Kidney glomerular epithelial cell (primary cell): ENCODE results near the gene VEGFB.

Source experiments
- DNase-seq: peaks from one replicate; lab custom pipeline; 2025; lab: John Stamatoyannopoulos, UW

The VEGFB gene

DNA sequence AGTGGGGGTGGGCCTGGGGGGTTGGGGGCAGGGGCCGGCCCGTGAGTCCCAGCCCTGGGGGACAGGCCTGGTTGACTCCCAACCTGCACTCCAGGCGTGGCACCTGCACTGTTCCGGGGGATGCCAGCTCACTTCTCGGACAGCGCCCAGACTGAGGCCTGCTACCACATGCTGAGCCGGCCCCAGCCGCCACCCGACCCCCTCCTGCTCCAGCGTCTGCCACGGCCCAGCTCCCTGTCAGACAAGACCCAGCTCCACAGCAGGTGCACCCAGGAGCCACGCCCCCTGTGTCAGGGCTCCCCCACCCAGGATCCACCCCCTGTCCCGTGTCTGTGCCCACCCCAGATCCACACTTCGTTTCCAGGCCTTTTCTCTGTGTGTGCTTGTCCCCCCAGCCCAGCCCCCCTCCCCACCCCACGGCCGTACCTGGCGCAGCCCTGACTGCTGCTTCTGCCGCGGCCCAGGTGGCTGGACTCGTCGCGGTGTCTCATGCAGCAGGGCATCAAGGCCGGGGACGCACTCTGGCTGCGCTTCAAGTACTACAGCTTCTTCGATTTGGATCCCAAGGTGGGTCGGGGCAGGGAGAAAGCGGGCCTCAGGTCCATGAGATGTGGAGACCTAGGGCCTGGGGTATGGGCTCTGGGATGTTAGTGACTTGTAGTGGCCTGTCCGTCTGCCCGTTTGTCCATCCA lies 23.1 kb upstream of the VEGFB start:
- DNase-seq: no peak

DNA sequence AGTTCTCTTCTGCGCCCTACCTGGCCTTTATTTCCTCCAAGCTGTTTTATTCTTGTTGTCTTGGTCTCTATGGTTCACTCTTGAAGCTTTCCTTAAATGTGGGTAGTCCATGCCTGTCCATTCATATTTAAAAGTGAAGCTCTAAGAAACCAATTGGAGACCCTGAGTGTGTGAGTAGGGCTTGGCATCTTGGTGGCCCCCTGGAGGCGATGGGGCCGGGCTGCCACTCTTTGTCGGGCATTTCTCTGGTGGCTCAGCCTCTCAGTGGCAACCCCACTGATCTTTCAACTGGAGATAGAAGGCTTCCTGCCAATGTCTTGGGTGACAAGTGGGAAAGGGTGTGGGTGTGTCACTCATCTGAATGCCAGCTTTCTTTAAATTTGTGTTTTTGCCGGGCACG lies 17.5 kb upstream of the VEGFB start:
- no peak for DNase-seq

- no peak for DNase-seq
Measured at GRCh38 chr11:64218628-64219353, 15.6 kb upstream of the VEGFB start.

GRCh38 chr11:64219354-64219684 lies 15.1 kb upstream of the VEGFB start:
- no peak for DNase-seq

- no peak for DNase-seq
Measured at GRCh38 chr11:64219755-64220154, 14.6 kb upstream of the VEGFB start.

DNA sequence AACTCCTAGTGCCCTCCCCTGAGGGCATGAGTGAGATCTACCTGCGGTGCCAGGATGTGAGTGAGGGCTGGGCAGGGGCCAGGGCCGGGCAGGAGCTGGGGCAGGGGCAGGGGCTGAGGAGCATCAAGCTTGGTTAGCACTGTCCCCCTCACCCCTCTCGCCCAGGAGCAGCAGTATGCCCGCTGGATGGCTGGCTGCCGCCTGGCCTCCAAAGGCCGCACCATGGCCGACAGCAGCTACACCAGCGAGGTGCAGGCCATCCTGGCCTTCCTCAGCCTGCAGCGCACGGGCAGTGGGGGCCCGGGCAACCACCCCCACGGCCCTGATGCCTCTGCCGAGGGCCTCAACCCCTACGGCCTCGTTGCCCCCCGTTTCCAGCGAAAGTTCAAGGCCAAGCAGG lies 14.1 kb upstream of the VEGFB start:
- DNase-seq: no peak

- DNase-seq: no peak
Measured at GRCh38 chr11:64220798-64221197, 13.6 kb upstream of the VEGFB start.

- DNase-seq: no peak
Measured at GRCh38 chr11:64222651-64223000, 11.8 kb upstream of the VEGFB start.

DNA sequence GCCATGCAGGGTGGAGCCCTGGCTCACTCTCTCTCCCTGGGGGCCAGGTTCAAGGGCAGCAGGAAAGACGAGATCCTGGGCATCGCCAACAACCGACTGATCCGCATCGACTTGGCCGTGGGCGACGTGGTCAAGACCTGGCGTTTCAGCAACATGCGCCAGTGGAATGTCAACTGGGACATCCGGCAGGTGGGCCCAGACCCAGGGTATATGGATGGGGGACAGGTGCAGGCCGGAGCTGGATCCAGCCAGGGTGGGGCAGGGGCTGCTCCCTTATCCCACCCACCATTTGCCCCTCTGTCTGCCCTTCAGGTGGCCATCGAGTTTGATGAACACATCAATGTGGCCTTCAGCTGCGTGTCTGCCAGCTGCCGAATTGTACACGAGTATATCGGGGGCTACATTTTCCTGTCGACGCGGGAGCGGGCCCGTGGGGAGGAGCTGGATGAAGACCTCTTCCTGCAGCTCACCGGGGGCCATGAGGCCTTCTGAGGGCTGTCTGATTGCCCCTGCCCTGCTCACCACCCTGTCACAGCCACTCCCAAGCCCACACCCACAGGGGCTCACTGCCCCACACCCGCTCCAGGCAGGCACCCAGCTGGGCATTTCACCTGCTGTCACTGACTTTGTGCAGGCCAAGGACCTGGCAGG lies 11.3 kb upstream of the VEGFB start:
- DNase-seq: no peak

DNA sequence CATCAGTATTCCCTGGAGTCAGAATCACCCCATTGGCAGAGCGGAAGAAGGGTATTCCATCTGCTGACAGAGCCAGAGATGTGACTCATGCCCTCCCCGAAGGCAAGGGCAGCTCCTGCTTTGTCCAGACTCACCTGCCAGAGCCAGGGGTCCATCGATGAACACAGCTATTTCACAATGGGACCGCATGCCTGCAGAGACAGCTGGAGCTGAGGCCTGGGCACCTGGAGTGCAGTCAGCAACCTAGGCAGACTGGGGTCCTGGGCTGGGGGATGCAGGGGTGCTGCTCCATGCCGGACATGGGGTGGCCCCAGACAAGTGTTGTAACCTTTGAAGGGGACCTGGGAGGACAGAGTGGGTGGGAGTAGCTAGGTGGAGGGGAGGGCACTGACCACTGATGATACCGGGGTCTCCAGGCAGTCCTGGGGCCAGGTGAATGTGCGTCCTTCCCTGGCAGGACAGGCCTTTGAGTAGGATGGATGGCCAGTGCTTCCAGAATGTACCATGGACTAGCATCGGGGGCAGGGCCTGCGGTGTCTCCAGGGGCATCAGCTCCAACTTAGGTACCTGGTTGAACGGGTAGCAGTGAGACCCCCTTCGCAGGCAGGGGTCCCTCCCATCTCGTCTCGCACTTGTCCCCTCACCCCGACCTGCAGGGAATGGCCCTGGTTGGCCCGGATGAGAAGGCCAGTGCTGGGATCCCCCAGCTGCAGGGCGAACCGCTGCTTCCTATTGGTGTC lies 10.1 kb upstream of the VEGFB start:
- DNase-seq: no peak

GRCh38 chr11:64224891-64225607 lies 9.3 kb upstream of the VEGFB start:
- no peak for DNase-seq

DNA sequence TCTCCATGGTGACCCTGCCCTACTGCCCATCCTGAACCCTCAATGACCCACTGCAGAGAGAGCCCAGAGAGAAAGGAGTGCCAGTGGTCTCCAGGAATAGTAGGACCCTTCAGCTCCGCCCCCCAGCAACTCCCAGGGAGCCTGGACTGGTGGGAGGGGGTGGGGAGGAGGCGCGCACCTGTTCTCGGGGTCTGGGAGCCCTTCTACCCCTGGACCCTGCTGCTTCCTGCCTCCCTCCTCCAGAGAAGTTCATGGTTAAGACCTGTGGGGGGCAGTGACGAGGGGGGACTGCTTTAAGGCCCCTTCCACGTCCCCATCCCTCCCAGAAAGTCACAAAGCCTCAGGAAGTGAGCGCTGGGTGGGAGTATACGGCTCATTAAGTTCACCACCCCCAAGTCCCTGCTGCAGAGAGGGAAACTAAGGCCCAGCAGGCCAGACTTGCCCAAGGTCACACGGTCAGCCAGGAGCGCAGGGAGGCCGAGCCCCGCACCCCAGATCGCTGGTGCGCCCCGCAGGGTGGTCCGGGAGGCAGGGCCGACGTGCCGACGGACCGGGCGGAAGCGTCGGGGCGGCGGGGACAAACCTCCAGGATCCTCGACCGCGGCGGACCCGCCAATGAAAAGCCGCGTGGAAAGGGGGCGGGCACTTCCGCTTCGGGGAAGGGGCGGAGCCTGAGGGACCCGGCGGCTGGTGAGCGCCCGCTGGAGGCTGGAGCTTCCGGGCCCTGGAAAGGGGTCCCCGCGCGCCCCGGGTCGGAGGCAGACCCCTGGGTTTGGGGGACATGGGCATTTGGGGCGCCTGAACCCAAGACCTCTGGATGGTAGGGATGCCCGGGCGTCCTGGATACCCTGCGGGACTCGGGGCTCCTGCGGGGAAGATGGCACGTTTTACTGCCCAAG lies 8.5 kb upstream of the VEGFB start, which contains the start of the genes NUDT22 and TRPT1:
NUDT22 (plus strand) TSS at position 667 of the 899 bp plus-strand sequence. CDS start 379 bp downstream, outside the sequence.
TRPT1 (minus strand) TSS at position 579 of the 899 bp plus-strand sequence; CDS start at position 253, 326 bp downstream.
- DNase-seq: peak; percentile 41

- no peak for DNase-seq
Measured at GRCh38 chr11:64226507-64227051, 7.8 kb upstream of the VEGFB start.

DNA sequence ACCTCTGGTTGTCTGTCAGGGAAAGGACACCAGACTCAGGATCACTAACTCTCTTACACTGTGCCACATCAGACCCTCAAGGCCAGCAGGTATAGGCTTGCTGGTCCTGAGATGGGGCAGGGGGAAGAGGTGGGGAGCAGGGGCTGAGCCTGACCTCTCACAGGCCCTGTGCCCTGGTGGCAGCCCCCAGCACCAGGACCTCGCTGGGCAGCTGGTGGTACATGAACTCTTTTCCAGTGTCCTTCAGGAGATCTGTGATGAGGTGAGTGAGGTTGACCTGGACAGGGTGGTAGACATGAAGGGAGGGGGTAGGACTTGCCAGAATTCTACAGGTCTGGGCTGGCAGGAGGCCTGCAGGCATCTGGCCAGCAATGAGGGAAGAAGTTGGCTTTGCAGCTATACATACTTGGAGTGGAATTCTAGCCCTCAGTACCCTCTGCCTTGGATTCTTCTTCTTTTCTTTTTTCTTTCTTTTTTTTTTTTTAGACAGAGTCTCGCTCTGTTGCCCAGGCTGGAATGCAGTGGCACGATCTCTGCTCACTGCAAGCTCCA lies 6.9 kb upstream of the VEGFB start:
- no peak for DNase-seq

GRCh38 chr11:64229090-64229743 lies 5.2 kb upstream of the VEGFB start:
- no peak for DNase-seq

GRCh38 chr11:64229744-64230170 lies 4.6 kb upstream of the VEGFB start:
- DNase-seq: no peak

DNA sequence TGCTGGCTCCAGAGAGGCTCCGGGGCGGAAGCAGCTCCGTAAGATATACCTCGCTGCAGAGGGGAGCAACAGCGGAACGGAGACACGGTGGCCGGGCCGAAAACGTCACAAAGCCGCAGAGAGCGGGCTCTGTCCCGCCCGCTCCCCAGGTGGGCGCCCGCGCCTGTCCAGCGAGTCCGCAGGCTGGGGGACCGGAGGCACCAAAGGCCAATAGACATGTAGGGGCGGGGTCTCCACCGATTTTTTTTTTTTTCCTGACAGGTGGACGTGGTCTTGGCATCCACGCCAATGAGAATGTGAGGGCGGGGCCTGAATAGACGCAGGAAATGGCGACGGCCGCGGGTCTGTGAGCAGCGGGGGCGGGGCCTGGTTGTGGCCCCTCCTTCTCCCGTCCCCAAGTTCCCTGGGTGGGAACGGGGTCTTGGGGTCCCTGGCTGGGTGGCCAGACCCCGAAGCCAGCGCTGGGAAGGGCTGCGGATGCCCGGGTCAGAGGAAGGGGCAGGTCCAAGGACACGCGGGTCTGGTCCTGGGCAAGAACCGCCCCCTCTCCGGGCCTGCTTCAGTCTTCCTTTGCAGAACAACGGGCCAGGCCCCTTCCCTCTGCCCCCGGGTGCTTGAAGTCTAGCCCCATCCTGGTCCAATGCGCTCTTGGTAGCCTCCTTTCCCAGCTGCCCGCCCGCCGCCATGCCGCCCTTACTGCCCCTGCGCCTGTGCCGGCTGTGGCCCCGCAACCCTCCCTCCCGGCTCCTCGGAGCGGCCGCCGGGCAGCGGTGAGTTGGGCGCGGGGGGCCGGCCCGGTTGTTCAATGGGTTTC lies 4.0 kb upstream of the VEGFB start, which contains the start of gene DNAJC4:
DNAJC4 (plus strand) TSS at position 378 of the 814 bp plus-strand sequence; CDS start at position 685, 307 bp downstream.
- peak; percentile 82 for DNase-seq

DNA sequence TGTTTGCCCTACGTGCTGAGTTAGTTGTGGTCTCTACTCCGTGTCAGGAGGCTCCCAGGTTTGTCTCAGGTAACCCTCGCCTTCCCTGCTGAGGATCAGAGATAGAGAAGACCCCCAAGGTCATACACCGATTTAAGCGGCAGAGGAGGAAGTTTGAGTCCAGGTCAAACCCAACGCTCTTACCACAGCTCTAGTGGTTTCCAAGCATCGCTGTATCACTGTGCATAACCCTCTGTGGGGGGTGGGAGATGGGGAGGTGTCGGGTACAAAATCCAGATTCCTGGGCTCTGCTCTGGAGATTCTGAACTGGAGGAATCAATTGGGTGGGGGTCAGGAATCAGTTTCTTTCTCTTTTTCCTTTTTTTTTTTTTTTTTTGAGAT lies 3.4 kb upstream of the VEGFB start:
- DNase-seq: no peak

- no peak for DNase-seq
Measured at GRCh38 chr11:64231546-64231945, 2.8 kb upstream of the VEGFB start.
